Measurements from ENCODE around the gene RBBP8NL.

Gene RBBP8NL

DNA sequence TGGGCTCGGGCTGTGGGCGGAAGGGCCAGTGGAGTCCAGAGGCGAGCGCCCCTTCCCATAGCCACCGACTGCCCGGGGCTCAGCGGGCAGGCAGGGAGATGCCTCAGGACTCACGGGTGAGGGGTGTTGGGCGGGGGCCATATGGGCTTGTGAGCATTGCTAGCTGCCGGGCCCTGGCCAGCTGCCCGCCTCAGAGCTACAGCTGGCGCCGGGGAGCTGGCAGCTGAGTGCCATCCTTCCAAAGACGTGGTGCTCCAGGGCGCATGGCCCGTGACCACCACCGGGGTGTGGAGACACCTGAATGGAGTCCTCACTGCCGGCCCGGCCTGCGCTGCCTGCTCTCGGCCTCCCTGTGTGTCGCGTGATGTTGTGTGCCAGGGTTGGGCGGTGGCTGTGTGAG, 10.6 kb upstream of the RBBP8NL start:
- no peaks in the 10 kb centered on the region for H3K36me3 ChIP-seq (ENCODE audit: control insufficient read depth, insufficient read depth, low read length)
- no peak overlapping the region for H3K4me3 ChIP-seq (replicated peaks; ENCODE audit: low read depth, low read length)
- no peak for DNase-seq (ENCODE audit: extremely low read depth, insufficient read length)
- H3K27me3 ChIP-seq (replicated peaks; ENCODE audit: control insufficient read depth, insufficient read depth, low read length), result peaks cover 2% of the 10 kb centered on the region
- TF ChIP-seq, protein P1, sequence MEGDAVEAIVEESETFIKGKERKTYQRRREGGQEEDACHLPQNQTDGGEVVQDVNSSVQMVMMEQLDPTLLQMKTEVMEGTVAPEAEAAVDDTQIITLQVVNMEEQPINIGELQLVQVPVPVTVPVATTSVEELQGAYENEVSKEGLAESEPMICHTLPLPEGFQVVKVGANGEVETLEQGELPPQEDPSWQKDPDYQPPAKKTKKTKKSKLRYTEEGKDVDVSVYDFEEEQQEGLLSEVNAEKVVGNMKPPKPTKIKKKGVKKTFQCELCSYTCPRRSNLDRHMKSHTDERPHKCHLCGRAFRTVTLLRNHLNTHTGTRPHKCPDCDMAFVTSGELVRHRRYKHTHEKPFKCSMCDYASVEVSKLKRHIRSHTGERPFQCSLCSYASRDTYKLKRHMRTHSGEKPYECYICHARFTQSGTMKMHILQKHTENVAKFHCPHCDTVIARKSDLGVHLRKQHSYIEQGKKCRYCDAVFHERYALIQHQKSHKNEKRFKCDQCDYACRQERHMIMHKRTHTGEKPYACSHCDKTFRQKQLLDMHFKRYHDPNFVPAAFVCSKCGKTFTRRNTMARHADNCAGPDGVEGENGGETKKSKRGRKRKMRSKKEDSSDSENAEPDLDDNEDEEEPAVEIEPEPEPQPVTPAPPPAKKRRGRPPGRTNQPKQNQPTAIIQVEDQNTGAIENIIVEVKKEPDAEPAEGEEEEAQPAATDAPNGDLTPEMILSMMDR (IDR thresholded peaks at IDR 0.05; ENCODE audit: insufficient read depth, low read length, poor library complexity, severe bottlenecking), result no peak

GRCh38 chr20:62437496-62437895, 10.2 kb upstream of the RBBP8NL start:
- H3K27me3 ChIP-seq (replicated peaks; ENCODE audit: control insufficient read depth, insufficient read depth, low read length), result peaks cover 2% of the 10 kb centered on the region
- DNase-seq (ENCODE audit: extremely low read depth, insufficient read length), result no peak
- no peak overlapping the region for H3K4me3 ChIP-seq (replicated peaks; ENCODE audit: low read depth, low read length)
- no peaks in the 10 kb centered on the region for H3K36me3 ChIP-seq (ENCODE audit: control insufficient read depth, insufficient read depth, low read length)
- TF ChIP-seq, protein P1 (IDR thresholded peaks at IDR 0.05; ENCODE audit: insufficient read depth, low read length, poor library complexity, severe bottlenecking), result no peak

- Histone ChIP-seq H3K27me3 (replicated peaks; ENCODE audit: control insufficient read depth, insufficient read depth, low read length) (peaks cover 2% of the 10 kb centered on the region), H3K36me3 (ENCODE audit: control insufficient read depth, insufficient read depth, low read length) (no peaks in the 10 kb centered on the region)
- TF ChIP-seq, protein P1 (IDR thresholded peaks at IDR 0.05; ENCODE audit: insufficient read depth, low read length, poor library complexity, severe bottlenecking), result no peak
Measured at GRCh38 chr20:62436692-62437091, 9.4 kb upstream of the RBBP8NL start.

DNA sequence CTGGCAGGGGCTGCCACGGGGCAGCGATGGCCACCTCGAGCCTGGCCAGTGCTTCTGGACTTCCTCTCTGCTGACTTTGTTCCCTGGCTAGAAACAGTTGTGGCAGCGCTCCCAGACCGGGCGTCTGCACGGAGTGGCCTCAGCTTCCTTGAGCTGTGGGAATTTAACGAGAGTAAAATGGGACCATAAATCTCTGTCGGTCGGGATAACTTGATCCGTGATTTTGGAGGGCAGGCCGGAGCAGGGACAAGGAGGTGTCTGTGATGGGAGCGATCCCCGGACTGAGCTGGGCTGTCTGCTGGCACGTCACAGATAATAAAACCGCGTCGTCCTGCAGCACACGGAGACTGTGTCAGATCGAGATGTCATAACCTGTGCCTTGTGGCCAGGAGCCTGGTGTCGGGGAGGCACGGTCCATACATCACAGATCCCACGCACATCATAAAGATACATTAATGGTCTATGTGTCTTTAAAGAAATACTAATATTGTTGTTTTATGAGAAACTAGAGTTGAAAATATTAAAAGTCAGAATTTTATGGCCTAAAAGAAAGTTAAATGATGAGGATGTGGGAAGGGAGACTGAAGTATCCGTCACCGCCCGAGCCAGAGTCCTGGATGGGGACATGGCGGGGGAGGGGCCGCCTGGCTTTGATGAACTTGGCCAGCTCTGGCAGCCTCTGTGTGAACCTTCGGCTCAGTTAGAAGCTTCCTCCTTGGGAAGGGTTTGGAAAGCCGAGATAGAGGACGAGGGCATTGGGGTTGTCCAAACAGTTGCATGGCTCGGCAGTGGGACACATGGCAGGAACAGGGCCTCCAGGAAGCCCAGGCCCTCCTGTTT, 6.5 kb upstream of the RBBP8NL start:
- TF ChIP-seq, protein P1 (IDR thresholded peaks at IDR 0.05; ENCODE audit: insufficient read depth, low read length, poor library complexity, severe bottlenecking), result no peak
- no peak for DNase-seq (ENCODE audit: extremely low read depth, insufficient read length)
- H3K4me3 ChIP-seq (replicated peaks; ENCODE audit: low read depth, low read length), result no peak overlapping the region
- H3K27me3 ChIP-seq (replicated peaks; ENCODE audit: control insufficient read depth, insufficient read depth, low read length), result no peaks in the 10 kb centered on the region; the same call in none of the 2 replicates
- H3K36me3 ChIP-seq (ENCODE audit: control insufficient read depth, insufficient read depth, low read length), result no peaks in the 10 kb centered on the region

More at GRCh38 chr20:62436692-62437091, 9.4 kb upstream of the RBBP8NL start:
- no peak for DNase-seq (ENCODE audit: extremely low read depth, insufficient read length)
- H3K4me3 ChIP-seq (replicated peaks; ENCODE audit: low read depth, low read length), result no peak overlapping the region

DNA sequence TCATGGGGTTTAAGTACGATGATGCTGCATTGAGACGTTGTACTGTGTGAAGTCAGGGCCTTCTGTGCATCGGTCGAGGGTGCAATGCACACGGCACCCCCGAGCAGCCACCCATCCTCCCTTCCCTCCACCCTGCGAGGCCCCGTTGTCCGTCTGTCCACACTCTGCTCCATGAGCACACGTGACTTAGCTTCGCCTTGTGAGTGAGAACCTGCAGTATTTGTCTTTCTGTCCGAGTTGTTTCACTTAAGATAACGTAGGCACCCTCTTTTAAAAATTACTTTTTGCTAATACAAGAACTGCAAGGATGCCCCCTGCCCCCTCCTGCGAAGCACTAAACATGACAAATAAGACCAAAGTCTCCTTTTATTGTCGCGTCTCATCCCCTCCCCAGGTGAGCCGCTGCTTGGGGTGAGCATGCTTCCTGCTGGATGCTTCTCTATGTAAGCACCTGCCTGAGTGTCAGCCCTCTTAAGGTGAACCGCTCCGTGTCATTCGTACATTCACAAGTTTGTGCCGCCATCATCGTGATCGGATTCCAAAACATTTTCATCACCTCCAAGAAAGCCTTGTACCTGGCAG, 3.6 kb upstream of the RBBP8NL start:
- DNase-seq (ENCODE audit: extremely low read depth, insufficient read length), result no peak
- Histone ChIP-seq H3K27me3 (replicated peaks; ENCODE audit: control insufficient read depth, insufficient read depth, low read length) (no peaks in the 10 kb centered on the region; the same call in none of the 2 replicates), H3K36me3 (ENCODE audit: control insufficient read depth, insufficient read depth, low read length) (no peaks in the 10 kb centered on the region), H3K4me3 (replicated peaks; ENCODE audit: low read depth, low read length) (no peak overlapping the region)
- TF ChIP-seq, protein P1 (IDR thresholded peaks at IDR 0.05; ENCODE audit: insufficient read depth, low read length, poor library complexity, severe bottlenecking), result no peak

Data from GM06990 (cell line).